DND-41 (cell line): ENCODE results near the gene RAB40A.
A peak's percentile ranks its signal among the peaks of the same experiment; 100 is the strongest.

ENCODE experiments used
- ATAC-seq: fragments of 200-7000 bp; cut with Tn5 transposase; 3 replicates; pipeline ENCODE4 v1.9.1; 2021; ENCODE audit warnings: low read depth; ENCODE audit not compliant: insufficient read depth
- DNase-seq: peaks from one replicate; pipeline ENCODE4 v3.0.0-alpha.2; 2020
- H2AFZ ChIP-seq: 2 replicates; pipeline ENCODE4 v1.6.0; 2012; ENCODE audit warnings: low read depth, low read length
- H3K27ac ChIP-seq: 2 replicates; pipeline ENCODE4 v1.5.1; 2012; ENCODE audit warnings: low read length, inconsistent platforms
- H3K27me3 ChIP-seq: fragments of 200-600 bp; sonication (generic); 2 replicates; pipeline ENCODE4 v1.6.0; 2012; ENCODE audit warnings: low read length, mild to moderate bottlenecking, inconsistent platforms; ENCODE audit not compliant: insufficient read depth, poor library complexity
- H3K36me3 ChIP-seq: 2 replicates; pipeline ENCODE4 v1.5.1; 2012; ENCODE audit warnings: low read length, inconsistent platforms; ENCODE audit not compliant: insufficient read depth
- H3K4me1 ChIP-seq: 2 replicates; pipeline ENCODE4 v1.5.1; 2012; ENCODE audit warnings: mild to moderate bottlenecking, low read length; ENCODE audit not compliant: insufficient read depth
- H3K4me2 ChIP-seq: 2 replicates; pipeline ENCODE4 v1.6.0; 2012; ENCODE audit warnings: mild to moderate bottlenecking, moderate library complexity, low read length, inconsistent platforms; ENCODE audit not compliant: insufficient read depth
- H3K4me3 ChIP-seq, 2 experiments: fragments of 200-600 bp in 1 of 2; shearing (Covaris generic) in 1 of 2; 2 replicates each; pipeline ENCODE4 v1.5.1; 2012 to 2016; ENCODE audit warnings: inconsistent platforms in 2 of 2, low read length in 2 of 2, mild to moderate bottlenecking in 2 of 2, low read depth in 1 of 2, moderate library complexity in 1 of 2
- H3K79me2 ChIP-seq: 2 replicates; pipeline ENCODE4 v1.6.0; 2012; ENCODE audit warnings: low read length, inconsistent platforms; ENCODE audit not compliant: insufficient read depth
- H3K9ac ChIP-seq: 2 replicates; pipeline ENCODE4 v1.6.0; 2012; ENCODE audit warnings: low read depth, mild to moderate bottlenecking, inconsistent platforms, low read length, moderate library complexity
- H3K9me3 ChIP-seq: 2 replicates; pipeline ENCODE4 v1.5.1; 2012; ENCODE audit warnings: low read length, moderate library complexity, mild to moderate bottlenecking, inconsistent platforms; ENCODE audit not compliant: insufficient read depth, severe bottlenecking
- H4K20me1 ChIP-seq: 2 replicates; pipeline ENCODE4 v1.6.0; 2012; ENCODE audit warnings: low read length; ENCODE audit not compliant: insufficient read depth
- EZH2 ChIP-seq: IDR thresholded peaks from 3 replicates; pipeline ENCODE4 v1.6.1; 2012; ENCODE audit warnings: borderline replicate concordance, low read depth, mild to moderate bottlenecking, moderate library complexity, low read length, inconsistent platforms; ENCODE audit not compliant: severe bottlenecking
- TF ChIP-seq, protein P1 (sequence below): IDR thresholded peaks from 2 replicates; pipeline ENCODE4 v1.5.1; 2012; ENCODE audit warnings: borderline replicate concordance, low read length, moderate library complexity, mild to moderate bottlenecking; ENCODE audit not compliant: poor library complexity, severe bottlenecking; ENCODE audit errors: extremely low read depth

Gene RAB40A

DNA sequence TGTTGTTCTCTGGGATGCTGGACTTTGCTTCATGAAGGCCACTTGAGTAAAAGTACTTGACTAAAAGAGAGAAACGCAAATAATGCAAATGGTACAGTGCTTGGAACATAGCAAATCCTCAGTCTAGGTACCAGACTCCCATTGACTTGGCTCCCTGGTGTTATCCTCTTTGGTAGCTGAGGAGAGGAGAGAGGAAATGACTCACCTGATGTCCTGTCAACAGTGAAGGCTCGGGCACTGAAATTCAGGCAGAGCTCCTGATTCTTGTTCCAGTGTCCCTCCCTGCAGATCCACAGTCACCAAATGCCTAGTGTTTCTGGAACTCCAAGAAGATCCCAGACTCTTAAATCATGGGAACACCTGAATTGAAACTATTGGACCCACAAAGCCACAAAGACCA, 43.5 kb upstream of the RAB40A start:
- Histone ChIP-seq H3K79me2 (no peaks in the 10 kb centered on the region), H3K27ac (no peak overlapping the region), H4K20me1 (no peaks in the 10 kb centered on the region), H3K4me2 (no peak overlapping the region), H3K4me1 (no peaks in the 10 kb centered on the region), H2AFZ (no peak overlapping the region), H3K4me3 (no peak overlapping the region), H3K9me3 (no peaks in the 10 kb centered on the region), H3K9ac (no peak overlapping the region), H3K27me3 (no peaks in the 10 kb centered on the region), H3K36me3 (no peaks in the 10 kb centered on the region)
- ATAC-seq (no peak), DNase-seq (no peak)
- no peak for TF ChIP-seq EZH2

- Histone ChIP-seq H3K4me2 (no peak overlapping the region), H4K20me1 (no peaks in the 10 kb centered on the region), H3K9ac (no peak overlapping the region), H3K27ac (no peak overlapping the region), H3K36me3 (no peaks in the 10 kb centered on the region), H3K4me3 (no peak overlapping the region), H2AFZ (no peak overlapping the region), H3K4me1 (peaks cover under 1% of the 10 kb centered on the region; the same call in 1 of the 2 replicates), H3K79me2 (no peaks in the 10 kb centered on the region), H3K9me3 (no peaks in the 10 kb centered on the region), H3K27me3 (no peaks in the 10 kb centered on the region)
- DNase-seq (no peak), ATAC-seq (no peak)
- TF ChIP-seq EZH2, result no peak
- TF ChIP-seq, protein P1, sequence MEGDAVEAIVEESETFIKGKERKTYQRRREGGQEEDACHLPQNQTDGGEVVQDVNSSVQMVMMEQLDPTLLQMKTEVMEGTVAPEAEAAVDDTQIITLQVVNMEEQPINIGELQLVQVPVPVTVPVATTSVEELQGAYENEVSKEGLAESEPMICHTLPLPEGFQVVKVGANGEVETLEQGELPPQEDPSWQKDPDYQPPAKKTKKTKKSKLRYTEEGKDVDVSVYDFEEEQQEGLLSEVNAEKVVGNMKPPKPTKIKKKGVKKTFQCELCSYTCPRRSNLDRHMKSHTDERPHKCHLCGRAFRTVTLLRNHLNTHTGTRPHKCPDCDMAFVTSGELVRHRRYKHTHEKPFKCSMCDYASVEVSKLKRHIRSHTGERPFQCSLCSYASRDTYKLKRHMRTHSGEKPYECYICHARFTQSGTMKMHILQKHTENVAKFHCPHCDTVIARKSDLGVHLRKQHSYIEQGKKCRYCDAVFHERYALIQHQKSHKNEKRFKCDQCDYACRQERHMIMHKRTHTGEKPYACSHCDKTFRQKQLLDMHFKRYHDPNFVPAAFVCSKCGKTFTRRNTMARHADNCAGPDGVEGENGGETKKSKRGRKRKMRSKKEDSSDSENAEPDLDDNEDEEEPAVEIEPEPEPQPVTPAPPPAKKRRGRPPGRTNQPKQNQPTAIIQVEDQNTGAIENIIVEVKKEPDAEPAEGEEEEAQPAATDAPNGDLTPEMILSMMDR, result no peak
Measured at GRCh38 chrX:103560256-103560655, 41.0 kb upstream of the RAB40A start.

DNA sequence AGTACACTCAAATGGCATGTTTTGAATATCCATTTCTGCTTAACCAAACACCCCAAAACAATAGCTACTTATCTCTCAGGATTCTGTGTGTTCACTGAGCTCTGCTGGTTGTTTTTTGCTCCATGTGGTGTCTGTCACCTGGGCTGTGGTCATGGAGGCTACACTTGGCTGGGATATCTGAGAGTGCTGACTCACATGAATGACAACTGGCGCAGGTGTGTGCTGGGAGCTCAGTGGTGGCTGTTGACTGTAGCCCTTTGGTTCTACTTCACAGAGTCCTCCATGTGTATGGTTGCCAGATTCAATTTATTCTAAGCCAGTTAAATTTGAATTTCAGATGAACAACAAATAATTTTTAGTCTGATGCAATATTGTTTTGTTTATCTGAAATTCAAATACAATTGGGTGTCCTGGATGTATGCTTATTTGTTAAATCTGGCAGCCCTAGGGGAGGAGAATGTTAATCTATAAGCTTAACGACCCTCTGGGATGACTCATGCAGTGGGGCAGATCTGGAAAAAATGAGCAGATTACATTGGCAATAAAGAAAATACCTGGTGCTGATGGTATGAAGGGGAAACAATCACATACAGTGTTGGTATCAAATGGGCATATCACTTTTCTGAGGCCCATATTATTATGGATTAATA, 37.8 kb upstream of the RAB40A start:
- TF ChIP-seq, protein P1, result no peak
- no peak for TF ChIP-seq EZH2
- ATAC-seq, result no peak

GRCh38 chrX:103554687-103555424, 35.6 kb upstream of the RAB40A start:
- no peaks in the 10 kb centered on the region for H3K27me3 ChIP-seq
- peak overlapping the region; percentile 90 for H3K4me2 ChIP-seq
- peak overlapping the region; percentile 37 to 87 for H3K4me3 ChIP-seq
- peak overlapping the region; percentile 66 for H3K27ac ChIP-seq
- ATAC-seq (peak; percentile 92), DNase-seq (peak; percentile 71)
- peak overlapping the region; percentile 63 for H3K9ac ChIP-seq
- H2AFZ ChIP-seq, result peak overlapping the region; percentile 98
- H3K36me3 ChIP-seq, result no peaks in the 10 kb centered on the region
- H4K20me1 ChIP-seq, result no peaks in the 10 kb centered on the region
- H3K9me3 ChIP-seq, result no peaks in the 10 kb centered on the region
- H3K79me2 ChIP-seq, result no peaks in the 10 kb centered on the region
- peaks cover 14% of the 10 kb centered on the region for H3K4me1 ChIP-seq
- TF ChIP-seq, protein P1, result no peak
- TF ChIP-seq EZH2, result no peak

More for the DNA sequence above, 37.8 kb upstream of the RAB40A start:
- H3K36me3 ChIP-seq, result no peaks in the 10 kb centered on the region
- H4K20me1 ChIP-seq, result no peaks in the 10 kb centered on the region
- no peak overlapping the region for H3K9ac ChIP-seq
- no peak overlapping the region for H3K4me3 ChIP-seq
- H3K79me2 ChIP-seq, result no peaks in the 10 kb centered on the region
- no peak overlapping the region for H2AFZ ChIP-seq
- H3K9me3 ChIP-seq, result no peaks in the 10 kb centered on the region
- no peak overlapping the region for H3K4me2 ChIP-seq
- no peak overlapping the region for H3K27ac ChIP-seq
- peaks cover 14% of the 10 kb centered on the region for H3K4me1 ChIP-seq
- DNase-seq, result no peak
- H3K27me3 ChIP-seq, result no peaks in the 10 kb centered on the region
